Muscle of leg (tissue), 11 donors: Measurements from ENCODE around the gene MNDA. TPM values are rescaled to one million over a fixed set of nuclear protein-coding genes. Genes with fewer than 3 reads are reported as not detected.
"Not testable (repeated sequence)": the region's sequence is repeated elsewhere in the genome, so short reads cannot be mapped to it uniquely, and the experiment has no call there.

ENCODE experiments used
- DNase-seq: peaks from one replicate; pipeline ENCODE4 v3.0.0; 2013
- H3K27ac ChIP-seq: one replicate; pipeline ENCODE4 v1.5.1; 2013; ENCODE audit warnings: mild to moderate bottlenecking, low read length, control low read depth
- H3K27me3 ChIP-seq: one replicate; pipeline ENCODE4 v1.6.1; 2013; ENCODE audit warnings: low read length; ENCODE audit not compliant: control insufficient read depth, insufficient read depth
- H3K36me3 ChIP-seq: one replicate; pipeline ENCODE4 v1.6.1; 2013; ENCODE audit warnings: low read length; ENCODE audit not compliant: control insufficient read depth, insufficient read depth
- H3K4me1 ChIP-seq: one replicate; pipeline ENCODE4 v1.6.1; 2013; ENCODE audit warnings: low read length; ENCODE audit not compliant: control insufficient read depth, insufficient read depth
- H3K4me3 ChIP-seq: one replicate; pipeline ENCODE4 v1.5.1; 2013; ENCODE audit warnings: low read length, control low read depth
- H3K9me3 ChIP-seq: replicated peaks from 2 replicates; pipeline ENCODE4 v1.6.1; 2013; ENCODE audit warnings: low read depth, low read length; ENCODE audit not compliant: control insufficient read depth
- WGBS: methylation state at CpG from one replicate; pipeline ENCODE4 v1.1.5; 2013; ENCODE audit warnings: missing lambda C conversion rate; ENCODE audit not compliant: insufficient coverage; 5-methylcytosine and 5-hydroxymethylcytosine counted together
- polyA plus RNA-seq, 8 donors: library from polyadenylated mRNA; unstranded; fragments of 120-200 nt; gene quantifications; one replicate each; pipeline versions ENCODE4 v1.2.1 to v1.2.3, GENCODE V29; 2013; ENCODE audit warnings: inconsistent platforms in 1 of 8, low replicate concordance in 1 of 8; ENCODE audit not compliant: insufficient read length in 8 of 8, insufficient read depth in 1 of 8
- total RNA-seq: library from RNA; stranded (reverse); fragments of 120-200 nt; gene quantifications from one replicate; pipeline ENCODE4 v1.2.4, GENCODE V29; 2013

Gene MNDA
- total and polyA plus RNA-seq, 9 donors: 2.0 to 6.4 (median 4.7) TPM

DNA sequence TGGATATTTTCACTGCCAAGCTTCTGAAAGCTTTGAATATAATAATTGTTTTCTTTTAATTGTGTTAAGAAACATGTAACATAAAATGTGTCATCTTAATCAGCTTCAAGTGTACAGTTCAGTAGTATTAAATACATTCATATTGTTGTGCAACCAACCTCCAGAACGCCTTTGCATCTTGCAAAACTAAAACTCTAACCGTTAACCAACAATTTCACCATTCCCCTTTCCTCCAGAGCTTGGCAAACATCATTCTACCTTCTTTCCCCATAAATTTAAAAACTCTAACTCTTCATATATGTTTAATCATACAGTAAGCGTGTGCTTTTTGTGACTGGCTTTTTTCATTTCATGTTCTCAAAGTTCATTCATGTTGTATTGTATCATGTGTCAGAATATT lies 2.1 kb downstream of the MNDA start:
- Histone ChIP-seq H3K27ac (no peak overlapping the region), H3K9me3 (peaks cover 2% of the 10 kb centered on the region), H3K36me3 (no peaks in the 10 kb centered on the region), H3K4me1 (no peaks in the 10 kb centered on the region), H3K4me3 (no peak overlapping the region), H3K27me3 (no peaks in the 10 kb centered on the region)
- WGBS: no CpG with 5 or more reads among the region's 3 CpGs
- no peak for DNase-seq

DNA sequence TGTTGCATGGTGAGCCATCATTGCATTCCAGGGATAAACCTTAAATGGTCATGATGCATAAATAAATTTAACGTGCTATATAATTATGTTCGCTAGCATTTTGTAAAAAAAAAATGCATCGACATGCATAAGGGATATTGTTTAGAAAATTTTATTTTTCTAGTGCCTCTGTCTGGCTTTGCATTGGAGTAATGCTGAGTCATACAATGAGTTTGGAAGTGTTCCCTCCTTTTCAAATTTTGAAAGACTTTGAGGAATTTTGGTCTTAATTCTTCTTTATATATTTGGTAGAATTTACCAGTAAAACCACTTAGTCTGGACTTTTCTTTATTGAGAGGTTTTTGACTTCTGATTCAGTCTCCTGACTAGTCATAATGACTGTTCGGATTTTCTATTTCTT lies 4.9 kb downstream of the MNDA start:
- no peaks in the 10 kb centered on the region for H3K36me3 ChIP-seq
- 80% methylated on average over 3 of the region's 4 CpGs for WGBS

DNA sequence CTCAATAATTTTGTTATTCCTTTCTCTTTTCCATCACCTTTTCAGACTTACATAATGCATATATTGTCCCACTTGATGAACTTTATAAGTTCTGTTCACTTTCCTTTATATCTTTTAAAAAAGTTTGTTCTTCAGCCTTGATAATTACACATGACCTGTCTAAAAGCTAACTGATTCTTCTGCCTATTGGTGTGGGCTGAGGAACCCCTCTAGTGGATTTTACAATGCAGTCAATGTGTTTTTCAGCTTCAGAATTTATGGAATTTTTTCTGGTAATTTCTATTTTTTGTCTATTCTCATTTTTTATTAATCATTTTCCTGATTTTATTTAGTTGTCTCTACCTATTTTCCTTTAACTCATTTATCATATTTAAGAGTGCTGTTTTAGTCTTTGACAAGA lies 7.5 kb downstream of the MNDA start:
- Histone ChIP-seq H3K4me1 (no peaks in the 10 kb centered on the region), H3K27ac (no peak overlapping the region), H3K36me3 (no peaks in the 10 kb centered on the region), H3K27me3 (no peaks in the 10 kb centered on the region), H3K4me3 (no peak overlapping the region), H3K9me3 (no peaks in the 10 kb centered on the region)
- DNase-seq: no peak

More for the DNA sequence above, 4.9 kb downstream of the MNDA start:
- Histone ChIP-seq H3K4me3 (no peak overlapping the region), H3K9me3 (no peaks in the 10 kb centered on the region), H3K27me3 (no peaks in the 10 kb centered on the region), H3K27ac (no peak overlapping the region), H3K4me1 (no peaks in the 10 kb centered on the region)
- no peak for DNase-seq

DNA sequence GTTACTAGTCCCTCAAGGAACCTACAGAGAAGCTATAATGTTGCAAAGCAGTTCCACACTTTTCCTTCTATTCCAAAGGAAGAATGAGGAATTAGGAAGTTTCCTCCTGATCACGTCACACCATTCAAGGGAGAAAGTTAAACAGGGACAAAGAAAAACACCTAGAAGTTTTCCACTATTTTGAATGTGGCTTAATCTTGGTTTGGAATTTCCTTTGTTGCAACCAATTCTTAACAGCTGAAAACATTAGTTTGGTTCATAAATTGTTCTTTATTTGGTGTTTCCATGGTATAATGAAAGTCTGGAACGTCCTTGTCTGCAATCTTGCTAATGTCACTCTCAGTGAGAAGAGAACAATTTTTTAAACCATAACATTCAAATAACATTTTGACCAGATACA lies 8.4 kb downstream of the MNDA start:
- DNase-seq: no peak
- Histone ChIP-seq H3K4me1 (no peaks in the 10 kb centered on the region), H3K9me3 (no peaks in the 10 kb centered on the region), H3K27ac (no peak overlapping the region), H3K4me3 (no peak overlapping the region), H3K36me3 (no peaks in the 10 kb centered on the region), H3K27me3 (no peaks in the 10 kb centered on the region)
- WGBS: no CpG with 5 or more reads among the region's 2 CpGs

DNA sequence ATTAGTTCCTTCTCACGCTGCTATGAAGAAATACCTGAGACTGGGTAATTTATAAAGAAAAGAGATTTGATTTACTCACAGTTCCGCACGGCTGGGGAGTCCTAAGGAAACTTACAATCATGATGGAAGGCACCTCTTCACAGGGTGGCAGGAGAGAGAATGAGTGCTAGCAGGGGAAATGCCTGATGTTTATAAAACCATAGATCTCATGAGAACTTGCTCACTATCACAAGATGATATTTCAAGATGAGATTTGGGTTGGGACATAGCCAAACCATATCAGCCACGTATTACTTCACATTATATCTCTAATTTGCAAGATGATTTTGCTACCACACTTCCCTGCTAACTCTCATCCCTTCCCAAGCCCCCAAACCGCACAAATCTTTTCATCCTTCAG lies 9.1 kb downstream of the MNDA start:
- H3K9me3 ChIP-seq: no peaks in the 10 kb centered on the region
- H3K4me1 ChIP-seq: no peaks in the 10 kb centered on the region
- WGBS: 100% methylated on average over 1 of the region's 5 CpGs
- no peak overlapping the region for H3K4me3 ChIP-seq
- H3K27me3 ChIP-seq: no peaks in the 10 kb centered on the region
- no peak overlapping the region for H3K27ac ChIP-seq
- no peak for DNase-seq
- no peaks in the 10 kb centered on the region for H3K36me3 ChIP-seq

DNA sequence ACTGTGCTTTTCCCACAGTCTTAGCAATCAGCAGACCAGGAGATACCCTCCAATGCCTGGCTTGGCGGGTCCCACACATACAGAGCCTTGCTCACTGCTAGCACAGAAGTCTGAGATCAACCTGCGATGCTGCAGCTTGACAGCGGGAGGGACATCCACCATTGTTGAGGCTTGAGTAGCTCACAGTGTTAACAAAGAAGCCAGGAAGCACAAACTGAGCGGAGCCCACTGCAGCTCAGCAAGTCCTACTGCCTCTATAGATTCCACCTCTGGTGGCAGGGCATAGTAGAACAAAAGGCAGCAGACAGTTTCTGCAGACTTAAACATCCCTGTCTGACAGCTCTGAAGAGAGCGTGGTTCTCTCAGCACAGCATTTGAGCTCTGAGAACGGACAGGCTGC lies 33.4 kb downstream of the MNDA start:
- H3K36me3 ChIP-seq: no peaks in the 10 kb centered on the region
- no peak overlapping the region for H3K4me3 ChIP-seq
- H3K27me3 ChIP-seq: no peaks in the 10 kb centered on the region
- no peak overlapping the region for H3K27ac ChIP-seq
- H3K4me1 ChIP-seq: no peaks in the 10 kb centered on the region
- WGBS: 43% methylated on average over 6 of the region's 6 CpGs
- peaks cover 3% of the 10 kb centered on the region for H3K9me3 ChIP-seq
- no peak for DNase-seq

DNA sequence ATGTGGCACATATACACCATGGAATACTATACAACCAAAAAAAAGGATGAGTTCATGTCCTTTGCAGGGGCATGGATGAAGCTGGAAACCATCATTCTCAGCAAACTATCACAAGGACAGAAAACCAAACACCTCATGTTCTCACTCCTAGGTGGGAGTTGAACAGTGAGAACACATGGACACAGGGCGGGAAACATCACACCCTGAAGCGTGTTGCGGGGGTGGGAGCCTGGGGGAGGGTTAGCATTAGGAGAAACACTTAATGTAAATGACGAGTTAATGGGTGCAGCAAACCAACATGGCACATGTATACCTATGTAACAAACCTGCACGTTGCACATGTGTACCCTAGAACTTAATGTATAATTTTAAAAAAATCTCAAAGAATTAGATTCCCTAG lies 39.3 kb downstream of the MNDA start:
- not testable (repeated sequence) for H3K9me3 ChIP-seq, H3K4me1 ChIP-seq, H3K4me3 ChIP-seq, H3K27ac ChIP-seq, DNase-seq, H3K36me3 ChIP-seq, H3K27me3 ChIP-seq
- no CpG with 5 or more reads among the region's 5 CpGs for WGBS

DNA sequence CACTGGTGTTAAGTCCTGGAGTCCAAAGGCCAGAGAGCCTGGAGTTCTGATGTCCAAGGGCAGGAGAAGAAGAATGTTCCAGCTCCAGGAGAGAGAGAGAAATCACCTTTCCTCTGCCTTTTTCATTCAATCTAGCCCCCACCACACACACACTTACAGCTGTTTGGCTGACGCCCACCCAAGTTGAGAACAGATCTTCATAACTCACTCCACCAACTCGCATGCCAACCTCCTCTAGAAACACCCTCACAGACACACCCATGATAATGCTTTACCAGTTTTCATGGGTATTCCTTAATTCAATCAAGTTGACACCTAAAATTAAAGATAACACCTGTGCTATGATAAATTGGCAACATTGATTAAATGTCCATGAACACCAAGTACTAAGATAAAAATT lies 42.0 kb downstream of the MNDA start:
- Histone ChIP-seq H3K9me3 (peaks cover 2% of the 10 kb centered on the region), H3K27me3 (no peaks in the 10 kb centered on the region), H3K27ac (no peak overlapping the region), H3K4me3 (no peak overlapping the region), H3K4me1 (no peaks in the 10 kb centered on the region), H3K36me3 (no peaks in the 10 kb centered on the region)
- WGBS: 86% methylated on average over 2 of the region's 2 CpGs
- DNase-seq: no peak

DNA sequence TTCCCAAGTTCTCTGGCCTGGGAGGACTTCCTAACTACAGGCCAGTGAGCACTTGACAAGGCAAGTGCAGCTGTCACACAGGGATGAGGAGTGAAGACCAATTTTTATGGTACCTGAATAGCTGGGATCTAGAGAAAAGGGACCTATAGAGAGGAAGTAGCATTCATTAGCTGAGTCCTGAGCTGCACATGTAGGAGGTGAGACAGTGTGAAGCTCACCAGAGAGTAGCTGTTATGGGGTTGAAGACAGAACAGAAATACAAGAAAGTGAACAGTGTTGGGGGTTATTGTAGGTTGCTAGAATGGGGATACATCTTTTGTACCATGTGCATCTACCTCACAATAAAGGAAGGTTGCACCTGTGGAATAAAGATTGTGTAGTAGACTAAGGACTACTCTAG lies 62.5 kb downstream of the MNDA start:
- no peak overlapping the region for H3K4me3 ChIP-seq
- DNase-seq: no peak
- no peaks in the 10 kb centered on the region for H3K4me1 ChIP-seq
- no peaks in the 10 kb centered on the region for H3K36me3 ChIP-seq
- no peaks in the 10 kb centered on the region for H3K27me3 ChIP-seq
- H3K9me3 ChIP-seq: no peaks in the 10 kb centered on the region
- H3K27ac ChIP-seq: no peak overlapping the region

DNA sequence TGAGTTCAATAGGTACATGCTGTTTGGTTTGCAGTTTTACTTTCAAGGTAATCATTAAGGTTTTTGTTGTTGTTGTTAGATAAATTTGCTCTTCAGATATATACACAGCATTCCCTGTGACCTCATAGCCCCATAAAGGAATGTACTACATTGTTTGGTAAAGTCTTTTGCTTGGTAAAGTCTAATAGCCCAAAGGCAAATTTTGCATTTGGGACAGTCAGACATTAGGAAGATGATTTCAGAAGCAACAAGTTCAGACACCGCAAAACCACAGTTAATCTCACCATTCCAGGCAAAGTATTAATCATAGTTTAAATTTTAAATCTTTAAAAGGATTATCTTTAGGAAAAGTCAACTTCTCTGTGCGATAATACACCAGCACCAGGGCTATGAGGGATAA lies 67.6 kb downstream of the MNDA start:
- no peaks in the 10 kb centered on the region for H3K27me3 ChIP-seq
- WGBS: no CpG with 5 or more reads among the region's 2 CpGs

More for the DNA sequence above, 67.6 kb downstream of the MNDA start:
- Histone ChIP-seq H3K4me3 (no peak overlapping the region), H3K4me1 (no peaks in the 10 kb centered on the region), H3K9me3 (no peaks in the 10 kb centered on the region), H3K36me3 (no peaks in the 10 kb centered on the region), H3K27ac (no peak overlapping the region)
- no peak for DNase-seq
